Naive thymus-derived CD4-positive, alpha-beta T cell (primary cell): ENCODE results near the gene ZMYND8. TPM values are rescaled to one million over a fixed set of nuclear protein-coding genes. Genes with fewer than 3 reads are reported as not detected.

Experiments
- ATAC-seq: fragments of 150-1000 bp; cut with Tn5 transposase; 2 replicates; pipeline ENCODE4 v1.10.0; 2021; ENCODE audit warnings: mild to moderate bottlenecking, moderate library complexity
- CTCF ChIA-PET: fragments of 350-600 bp; sonication (Branson Sonifier 250); formaldehyde crosslinking; loops from one replicate; lab custom pipeline; 2021; ENCODE audit warnings: antibody characterized with exemption; lab: Charles Lee
- POLR2A ChIA-PET: fragments of 350-600 bp; sonication (Branson Sonifier 250); formaldehyde crosslinking; loops from one replicate; lab custom pipeline; 2021; ENCODE audit warnings: antibody characterized with exemption, inconsistent platforms; lab: Charles Lee
- DNase-seq, 9 donors: peaks; one replicate each; pipeline versions ENCODE4 v3.0.0 to v3.0.0-alpha.2; 2020 to 2022; ENCODE audit warnings: mixed read lengths in 1 of 9
- H3K27ac ChIP-seq: one replicate; pipeline ENCODE4 v1.7.0; 2013; ENCODE audit warnings: mild to moderate bottlenecking, low read depth, low read length, moderate library complexity
- H3K27me3 ChIP-seq, 2 donors: one replicate each; pipeline ENCODE4 v1.7.0; 2013; ENCODE audit warnings: low read length in 2 of 2, mild to moderate bottlenecking in 2 of 2, moderate library complexity in 2 of 2; ENCODE audit not compliant: control insufficient read depth in 2 of 2, insufficient read depth in 2 of 2
- H3K36me3 ChIP-seq, 3 experiments: 1 replicate in 2 of 3; 2 replicates in 1 of 3; pipeline ENCODE4 v1.7.0; 2013; ENCODE audit warnings: low read length in 3 of 3, mild to moderate bottlenecking in 3 of 3, moderate library complexity in 1 of 3; ENCODE audit not compliant: insufficient read depth in 3 of 3, control insufficient read depth in 2 of 3
- H3K4me1 ChIP-seq, 2 donors: one replicate each; pipeline ENCODE4 v1.7.0; 2013; ENCODE audit warnings: low read length in 2 of 2, mild to moderate bottlenecking in 2 of 2, moderate library complexity in 1 of 2; ENCODE audit not compliant: control insufficient read depth in 2 of 2, insufficient read depth in 2 of 2
- H3K4me3 ChIP-seq: 2 replicates; pipeline ENCODE4 v1.7.0; 2013; ENCODE audit warnings: mild to moderate bottlenecking, low read length
- H3K9me3 ChIP-seq, 3 experiments: 1 replicate in 2 of 3; 2 replicates in 1 of 3; pipeline ENCODE4 v1.7.0; 2013; ENCODE audit warnings: low read length in 3 of 3; ENCODE audit not compliant: control insufficient read depth in 2 of 3
- H3K27ac Mint-ChIP-seq, 9 donors: one replicate each; pipeline ENCODE4 v1.8.0; 2020 to 2022; ENCODE audit warnings: mixed read lengths in 9 of 9, mild to moderate bottlenecking in 8 of 9, moderate library complexity in 5 of 9, inconsistent platforms in 2 of 9
- H3K27me3 Mint-ChIP-seq, 5 donors: one replicate each; pipeline ENCODE4 v1.8.0; 2021 to 2022; ENCODE audit warnings: mixed read lengths in 5 of 5, mild to moderate bottlenecking in 1 of 5
- H3K36me3 Mint-ChIP-seq, 5 donors: one replicate each; pipeline ENCODE4 v1.8.0; 2020 to 2022; ENCODE audit warnings: mixed read lengths in 5 of 5, mild to moderate bottlenecking in 3 of 5, inconsistent platforms in 1 of 5
- H3K4me1 Mint-ChIP-seq, 7 donors: one replicate each; pipeline ENCODE4 v1.8.0; 2020 to 2022; ENCODE audit warnings: mixed read lengths in 7 of 7, mild to moderate bottlenecking in 3 of 7, inconsistent platforms in 1 of 7
- H3K4me3 Mint-ChIP-seq, 10 donors: one replicate each; pipeline ENCODE4 v1.8.0; 2020 to 2022; ENCODE audit warnings: mild to moderate bottlenecking in 10 of 10, mixed read lengths in 10 of 10, moderate library complexity in 6 of 10, inconsistent platforms in 2 of 10
- H3K9me3 Mint-ChIP-seq, 11 donors: one replicate each; pipeline ENCODE4 v1.8.0; 2020 to 2022; ENCODE audit warnings: mixed read lengths in 11 of 11, mild to moderate bottlenecking in 4 of 11, inconsistent platforms in 1 of 11, moderate library complexity in 1 of 11
- intact Hi-C, 2 donors: fragments of 100-400 bp; cut with micrococcal nuclease; formaldehyde crosslinking; loops; one replicate each; pipeline ENCODE4 v1.15.1; 2023
- polyA plus RNA-seq, 2 donors: library from polyadenylated mRNA; unstranded; fragments of 300-500 nt; fragmentation: Illumina TruSeq; gene quantifications; one replicate each; pipeline ENCODE4 v1.2.3, GENCODE V29; 2021
- total RNA-seq, 6 experiments: library from RNA in 5 of 6; stranded (reverse) in 5 of 6; gene quantifications; 1 replicate in 5 of 6; 2 replicates in 1 of 6; pipeline ENCODE4 v1.2.3 and lab custom pipeline; 2021 to 2026

The ZMYND8 gene
- total and polyA plus RNA-seq, 7 experiments from 2014 or later = 12.7 to 83.0 (median 63.7) TPM

GRCh38 chr20:47220161-47220582, 136.3 kb downstream of the ZMYND8 start:
- Histone ChIP-seq H3K9me3 (no peaks in the 10 kb centered on the region), H3K27me3 (no peaks in the 10 kb centered on the region), H3K4me3 (no peak overlapping the region), H3K36me3 (peaks cover 0 to 80% (median 34%) of the 10 kb centered on the region in 3 experiments), H3K4me1 (no peaks in the 10 kb centered on the region), H3K27ac (no peak overlapping the region)
- ChIA-PET POLR2A (no interaction called here), CTCF (interaction anchor here (0.6 kb wide), 1 partner anchor 50 kb away, joined by 3 read pairs; no protein-coding TSS in a partner anchor)
- peaks cover 0 to 17% (median 12%) of the 10 kb centered on the region in 7 donors for H3K4me1 Mint-ChIP-seq
- peak overlapping the region in 3 of 9 donors; percentile 34 to 85 (median 46) for H3K27ac Mint-ChIP-seq
- H3K36me3 Mint-ChIP-seq = peaks cover 23 to 68% (median 43%) of the 10 kb centered on the region in 5 donors
- no peak overlapping the region for H3K4me3 Mint-ChIP-seq
- ATAC-seq (peak; percentile 59), DNase-seq (peak; percentile 8 to 41 (median 23))
- intact Hi-C loops = loop anchor here (1.0 kb wide), 1 partner anchor 164 kb away; no protein-coding TSS in a partner anchor
- H3K27me3 Mint-ChIP-seq = no peaks in the 10 kb centered on the region
- no peaks in the 10 kb centered on the region for H3K9me3 Mint-ChIP-seq

DNA sequence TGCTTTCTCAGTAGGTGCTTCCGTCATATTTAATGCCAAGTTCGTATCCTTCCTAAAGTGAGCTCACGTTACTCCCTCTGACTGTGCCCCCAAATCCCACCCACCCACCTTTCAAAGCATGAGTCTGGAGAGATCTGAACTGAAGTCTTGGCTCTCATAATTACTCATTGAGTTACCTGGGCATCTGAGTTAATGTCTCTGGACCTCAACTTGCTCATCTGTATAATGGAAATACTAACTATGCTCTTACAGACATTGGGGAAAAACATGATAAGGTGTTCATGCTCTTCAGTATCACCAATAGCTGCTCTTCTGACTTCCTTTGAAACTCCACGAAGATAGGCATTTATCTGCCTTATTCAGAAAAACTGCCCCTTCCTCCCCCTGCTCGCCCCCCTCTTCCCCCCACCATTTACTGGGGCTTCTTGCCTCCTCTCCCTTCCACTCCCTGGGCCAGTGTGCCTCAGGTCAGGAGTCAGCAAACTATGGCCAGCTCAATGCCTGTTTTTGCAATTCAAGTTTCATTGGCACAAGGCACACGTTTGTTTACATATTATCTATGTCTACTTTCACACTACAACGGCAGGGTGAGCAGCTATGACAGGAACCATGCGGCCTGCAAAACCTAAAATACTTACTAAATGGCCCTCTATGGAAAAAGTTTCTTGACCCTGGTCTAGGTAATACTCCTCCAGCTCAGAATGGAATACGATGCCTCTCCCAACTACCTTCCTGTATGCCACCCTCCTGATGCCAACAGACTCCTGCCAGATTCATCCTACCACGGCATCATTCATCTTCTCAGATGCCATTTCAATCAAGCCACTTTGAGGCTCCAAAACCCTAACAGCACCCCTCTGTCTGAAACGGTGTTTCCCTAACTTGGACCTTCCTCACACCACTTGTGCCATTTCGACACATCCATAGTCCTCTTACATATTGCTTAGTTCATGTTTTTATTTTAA, 138.7 kb downstream of the ZMYND8 start:
- H3K4me3 ChIP-seq = no peak overlapping the region
- peaks cover 0 to 17% (median 9%) of the 10 kb centered on the region in 7 donors for H3K4me1 Mint-ChIP-seq
- peak overlapping the region in 5 of 9 donors; percentile 24 to 82 (median 52) for H3K27ac Mint-ChIP-seq
- H3K4me1 ChIP-seq = no peaks in the 10 kb centered on the region
- no peak for ATAC-seq
- no peak overlapping the region for H3K27ac ChIP-seq
- POLR2A ChIA-PET = interaction anchor here (1.0 kb wide), 1 partner anchor 8 kb away, joined by 3 read pairs; no protein-coding TSS in a partner anchor
- H3K4me3 Mint-ChIP-seq = no peak overlapping the region
- no peaks in the 10 kb centered on the region for H3K9me3 Mint-ChIP-seq
- H3K36me3 ChIP-seq = peaks cover 0 to 84% (median 30%) of the 10 kb centered on the region in 3 experiments
- peaks cover 19 to 53% (median 33%) of the 10 kb centered on the region in 5 donors for H3K36me3 Mint-ChIP-seq
- intact Hi-C loops = no loop called here
- CTCF ChIA-PET = interaction anchor here (0.9 kb wide), 1 partner anchor 166 kb away, joined by 3 read pairs; no protein-coding TSS in a partner anchor
- no peaks in the 10 kb centered on the region for H3K9me3 ChIP-seq
- H3K27me3 Mint-ChIP-seq = no peaks in the 10 kb centered on the region
- no peak for DNase-seq
- H3K27me3 ChIP-seq = no peaks in the 10 kb centered on the region

- peaks cover 0 to 84% (median 27%) of the 10 kb centered on the region in 3 experiments for H3K36me3 ChIP-seq
- ATAC-seq (no peak), DNase-seq (no peak)
- Mint-ChIP-seq H3K9me3 (no peaks in the 10 kb centered on the region), H3K36me3 (peaks cover 13 to 44% (median 31%) of the 10 kb centered on the region in 5 donors), H3K4me3 (no peak overlapping the region), H3K4me1 (peaks cover 0 to 17% (median 2%) of the 10 kb centered on the region in 7 donors), H3K27me3 (no peaks in the 10 kb centered on the region), H3K27ac (peak overlapping the region in 2 of 9 donors; percentile 2 to 45)
- no peaks in the 10 kb centered on the region for H3K27me3 ChIP-seq
- H3K27ac ChIP-seq = no peak overlapping the region
- no peaks in the 10 kb centered on the region for H3K4me1 ChIP-seq
- CTCF ChIA-PET = interaction anchor here (0.7 to 0.9 kb wide), 2 partner anchors 167 to 404 kb away, joined by 3 read pairs; no protein-coding TSS in a partner anchor
- H3K4me3 ChIP-seq = no peak overlapping the region
- no peaks in the 10 kb centered on the region for H3K9me3 ChIP-seq
- intact Hi-C loops = no loop called here
- POLR2A ChIA-PET = no interaction called here
These were observed 139.6 kb downstream of the ZMYND8 start for GRCh38 chr20:47216819-47217410.

GRCh38 chr20:47215653-47216397, 140.7 kb downstream of the ZMYND8 start:
- intact Hi-C loops = no loop called here
- no peak overlapping the region for H3K4me3 Mint-ChIP-seq
- POLR2A ChIA-PET = no interaction called here

GRCh38 chr20:47213966-47214365, 142.5 kb downstream of the ZMYND8 start:
- peak overlapping the region in 1 of 9 donors; percentile 38 for H3K27ac Mint-ChIP-seq
- Histone ChIP-seq H3K9me3 (no peaks in the 10 kb centered on the region), H3K36me3 (peaks cover 7 to 86% (median 26%) of the 10 kb centered on the region in 3 experiments), H3K4me3 (no peak overlapping the region), H3K27me3 (no peaks in the 10 kb centered on the region), H3K27ac (no peak overlapping the region), H3K4me1 (no peaks in the 10 kb centered on the region)
- ChIA-PET CTCF (interaction anchor here (0.6 kb wide), 1 partner anchor 39 kb away, joined by 3 read pairs; no protein-coding TSS in a partner anchor), POLR2A (no interaction called here)
- H3K4me3 Mint-ChIP-seq = no peak overlapping the region
- peaks cover 0 to 17% (median 0%) of the 10 kb centered on the region in 7 donors for H3K4me1 Mint-ChIP-seq
- no peaks in the 10 kb centered on the region for H3K27me3 Mint-ChIP-seq
- H3K36me3 Mint-ChIP-seq = peaks cover 12 to 34% (median 27%) of the 10 kb centered on the region in 5 donors
- H3K9me3 Mint-ChIP-seq = no peaks in the 10 kb centered on the region
- DNase-seq (no peak), ATAC-seq (no peak)
- intact Hi-C loops = no loop called here

More at GRCh38 chr20:47215653-47216397, 140.7 kb downstream of the ZMYND8 start:
- Histone ChIP-seq H3K27ac (no peak overlapping the region), H3K27me3 (no peaks in the 10 kb centered on the region), H3K4me1 (no peaks in the 10 kb centered on the region), H3K36me3 (peaks cover 0 to 84% (median 22%) of the 10 kb centered on the region in 3 experiments), H3K9me3 (no peaks in the 10 kb centered on the region), H3K4me3 (no peak overlapping the region)
- peaks cover 12 to 37% (median 30%) of the 10 kb centered on the region in 5 donors for H3K36me3 Mint-ChIP-seq
- peaks cover 0 to 17% (median 0%) of the 10 kb centered on the region in 7 donors for H3K4me1 Mint-ChIP-seq
- no peaks in the 10 kb centered on the region for H3K9me3 Mint-ChIP-seq
- DNase-seq (no peak), ATAC-seq (no peak)
- no peaks in the 10 kb centered on the region for H3K27me3 Mint-ChIP-seq
- CTCF ChIA-PET = interaction anchor here (0.6 to 1.3 kb wide), 3 partner anchors 168 to 405 kb away, joined by 3 to 4 read pairs (median 3); no protein-coding TSS in a partner anchor
- H3K27ac Mint-ChIP-seq = peak overlapping the region in 5 of 9 donors; percentile 7 to 80 (median 33)
